SK-N-SH treated with all-trans-retinoic acid at 6 μM for 48 hours (cell line): Measurements from ENCODE around the gene TMC2.

ENCODE experiments used
- ARNTL ChIP-seq: fragments of 450-650 bp; formaldehyde crosslinking; IDR thresholded peaks from 2 replicates; pipeline ENCODE4 v1.5.0; 2020; ENCODE audit warnings: low read depth, mild to moderate bottlenecking, moderate library complexity, borderline replicate concordance
- CSDC2 ChIP-seq: fragments of 250-450 bp; sonication (Bioruptor Pico); IDR thresholded peaks from 2 replicates; pipeline ENCODE4 v1.5.0; 2020; ENCODE audit warnings: mild to moderate bottlenecking, moderate library complexity
- OSR1 ChIP-seq: fragments of 250-450 bp; sonication (Bioruptor Pico); IDR thresholded peaks from 2 replicates; pipeline ENCODE4 v1.8.0; 2022; ENCODE audit warnings: moderate library complexity, mild to moderate bottlenecking, inconsistent platforms
- PPARA ChIP-seq: fragments of 250-450 bp; sonication (Bioruptor Pico); IDR thresholded peaks from 2 replicates; pipeline ENCODE4 v1.5.0; 2020; ENCODE audit warnings: mild to moderate bottlenecking, borderline replicate concordance
- RARB ChIP-seq: fragments of 250-450 bp; sonication (Bioruptor Pico); IDR thresholded peaks from 2 replicates; pipeline ENCODE4 v1.8.0; 2021; ENCODE audit warnings: mild to moderate bottlenecking, moderate library complexity
- SNAI2 ChIP-seq: fragments of 250-450 bp; sonication (Bioruptor Pico); IDR thresholded peaks from 2 replicates; pipeline ENCODE4 v1.5.0; 2020; ENCODE audit warnings: mild to moderate bottlenecking, moderate library complexity
- ZC3H10 ChIP-seq: fragments of 250-450 bp; sonication (Bioruptor Pico); IDR thresholded peaks from 2 replicates; pipeline ENCODE4 v1.5.1; 2021; ENCODE audit warnings: mild to moderate bottlenecking, moderate library complexity
- ZFP3 ChIP-seq: fragments of 250-450 bp; sonication (Bioruptor Pico); IDR thresholded peaks from 2 replicates; pipeline ENCODE4 v1.5.0; 2020; ENCODE audit warnings: mild to moderate bottlenecking, moderate library complexity
- ZNF70 ChIP-seq: fragments of 450-650 bp; formaldehyde crosslinking; IDR thresholded peaks from 2 replicates; pipeline ENCODE4 v1.5.0; 2020; ENCODE audit warnings: mild to moderate bottlenecking, moderate library complexity
- TF ChIP-seq, protein P1 (sequence below): fragments of 250-450 bp; sonication (Bioruptor Pico); IDR thresholded peaks from 2 replicates; pipeline ENCODE4 v1.5.0; 2020; ENCODE audit warnings: mild to moderate bottlenecking, moderate library complexity
- TF ChIP-seq, protein P2 (sequence below): fragments of 250-450 bp; sonication (Bioruptor Pico); IDR thresholded peaks from 2 replicates; pipeline ENCODE4 v1.8.0; 2020; ENCODE audit warnings: mild to moderate bottlenecking, moderate library complexity, borderline replicate concordance

DNA sequence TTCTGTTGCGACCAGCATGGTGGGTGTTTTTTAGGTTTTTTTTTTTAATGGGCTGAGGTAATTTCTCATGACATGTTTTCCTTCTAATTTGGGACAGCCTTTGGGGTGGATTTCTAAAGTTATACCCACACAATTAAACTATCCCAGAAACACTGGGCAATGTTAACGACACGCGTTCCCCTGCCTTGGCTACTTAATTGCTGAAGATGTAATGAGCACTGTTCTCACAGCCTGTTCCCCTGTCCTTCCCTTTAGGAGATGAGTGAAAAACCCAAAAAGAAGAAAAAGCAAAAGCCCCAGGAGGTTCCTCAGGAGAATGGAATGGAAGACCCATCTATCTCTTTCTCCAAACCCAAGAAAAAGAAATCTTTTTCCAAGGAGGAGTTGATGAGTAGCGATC is 121.3 kb downstream of the TMC2 start:
- TF ChIP-seq ZC3H10 (CRISPR knock-in tag) (no peak), SNAI2 (no peak), ARNTL (CRISPR knock-in tag) (no peak), ZNF70 (CRISPR knock-in tag) (no peak), RARB (CRISPR knock-in tag) (no peak), OSR1 (no peak), PPARA (no peak), ZFP3 (CRISPR knock-in tag) (no peak), CSDC2 (CRISPR knock-in tag) (no peak)
- TF ChIP-seq, protein P1, sequence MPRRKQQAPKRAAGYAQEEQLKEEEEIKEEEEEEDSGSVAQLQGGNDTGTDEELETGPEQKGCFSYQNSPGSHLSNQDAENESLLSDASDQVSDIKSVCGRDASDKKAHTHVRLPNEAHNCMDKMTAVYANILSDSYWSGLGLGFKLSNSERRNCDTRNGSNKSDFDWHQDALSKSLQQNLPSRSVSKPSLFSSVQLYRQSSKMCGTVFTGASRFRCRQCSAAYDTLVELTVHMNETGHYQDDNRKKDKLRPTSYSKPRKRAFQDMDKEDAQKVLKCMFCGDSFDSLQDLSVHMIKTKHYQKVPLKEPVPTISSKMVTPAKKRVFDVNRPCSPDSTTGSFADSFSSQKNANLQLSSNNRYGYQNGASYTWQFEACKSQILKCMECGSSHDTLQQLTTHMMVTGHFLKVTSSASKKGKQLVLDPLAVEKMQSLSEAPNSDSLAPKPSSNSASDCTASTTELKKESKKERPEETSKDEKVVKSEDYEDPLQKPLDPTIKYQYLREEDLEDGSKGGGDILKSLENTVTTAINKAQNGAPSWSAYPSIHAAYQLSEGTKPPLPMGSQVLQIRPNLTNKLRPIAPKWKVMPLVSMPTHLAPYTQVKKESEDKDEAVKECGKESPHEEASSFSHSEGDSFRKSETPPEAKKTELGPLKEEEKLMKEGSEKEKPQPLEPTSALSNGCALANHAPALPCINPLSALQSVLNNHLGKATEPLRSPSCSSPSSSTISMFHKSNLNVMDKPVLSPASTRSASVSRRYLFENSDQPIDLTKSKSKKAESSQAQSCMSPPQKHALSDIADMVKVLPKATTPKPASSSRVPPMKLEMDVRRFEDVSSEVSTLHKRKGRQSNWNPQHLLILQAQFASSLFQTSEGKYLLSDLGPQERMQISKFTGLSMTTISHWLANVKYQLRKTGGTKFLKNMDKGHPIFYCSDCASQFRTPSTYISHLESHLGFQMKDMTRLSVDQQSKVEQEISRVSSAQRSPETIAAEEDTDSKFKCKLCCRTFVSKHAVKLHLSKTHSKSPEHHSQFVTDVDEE (CRISPR knock-in tag) = no peak
- TF ChIP-seq, protein P2, sequence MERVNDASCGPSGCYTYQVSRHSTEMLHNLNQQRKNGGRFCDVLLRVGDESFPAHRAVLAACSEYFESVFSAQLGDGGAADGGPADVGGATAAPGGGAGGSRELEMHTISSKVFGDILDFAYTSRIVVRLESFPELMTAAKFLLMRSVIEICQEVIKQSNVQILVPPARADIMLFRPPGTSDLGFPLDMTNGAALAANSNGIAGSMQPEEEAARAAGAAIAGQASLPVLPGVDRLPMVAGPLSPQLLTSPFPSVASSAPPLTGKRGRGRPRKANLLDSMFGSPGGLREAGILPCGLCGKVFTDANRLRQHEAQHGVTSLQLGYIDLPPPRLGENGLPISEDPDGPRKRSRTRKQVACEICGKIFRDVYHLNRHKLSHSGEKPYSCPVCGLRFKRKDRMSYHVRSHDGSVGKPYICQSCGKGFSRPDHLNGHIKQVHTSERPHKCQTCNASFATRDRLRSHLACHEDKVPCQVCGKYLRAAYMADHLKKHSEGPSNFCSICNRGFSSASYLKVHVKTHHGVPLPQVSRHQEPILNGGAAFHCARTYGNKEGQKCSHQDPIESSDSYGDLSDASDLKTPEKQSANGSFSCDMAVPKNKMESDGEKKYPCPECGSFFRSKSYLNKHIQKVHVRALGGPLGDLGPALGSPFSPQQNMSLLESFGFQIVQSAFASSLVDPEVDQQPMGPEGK (CRISPR knock-in tag) = no peak
